Measurements from ENCODE around the gene ADIG.

DNA sequence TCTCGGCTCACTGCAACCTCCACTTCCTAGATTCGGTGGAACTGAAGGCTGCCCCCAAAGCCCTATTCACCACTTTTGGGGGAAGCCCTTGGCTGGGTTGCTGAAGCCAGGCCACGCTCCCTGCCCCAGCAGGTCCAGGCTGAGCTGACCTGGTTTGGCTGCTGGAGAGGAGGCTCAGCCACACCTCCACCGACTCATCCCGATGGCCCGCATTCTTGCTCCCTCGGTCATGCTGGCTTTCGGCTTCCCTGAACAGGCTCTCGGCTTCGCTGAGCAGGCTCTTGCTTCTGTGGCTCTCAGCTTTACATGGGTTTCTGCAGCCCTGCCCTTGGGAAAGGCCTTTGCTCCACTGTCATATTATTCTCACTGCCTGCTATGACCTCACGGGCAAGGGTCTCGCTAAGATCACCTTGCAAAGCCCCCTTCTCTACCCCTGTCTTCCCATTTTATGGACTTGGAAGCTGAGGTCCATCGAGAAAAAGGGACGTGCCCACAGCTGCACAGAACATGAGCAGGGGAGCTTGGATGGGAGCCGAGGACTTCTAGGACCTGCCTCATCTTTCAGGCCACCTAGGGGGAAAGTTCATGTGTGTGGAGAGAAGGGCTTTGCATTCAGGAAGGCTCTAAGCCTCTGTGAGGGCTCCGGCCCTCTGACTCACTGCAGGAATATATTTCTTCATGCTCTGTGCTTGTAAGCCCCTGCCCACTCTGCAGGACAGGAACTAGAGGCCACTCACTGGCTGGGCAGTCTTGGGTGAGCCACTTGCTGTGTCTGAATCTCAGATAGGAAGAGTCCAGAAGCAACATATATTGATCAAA lies 36.2 kb downstream of the ADIG start:
- TF ChIP-seq POLR2A (IDR thresholded peaks at IDR 0.05; ENCODE audit: low read length) (no peak), GATA1 (IDR thresholded peaks at IDR 0.05; ENCODE audit: low read depth, low read length) (no peak)

Measured in erythroblast (primary cell).